ENCODE measurements around the gene PTPN14.

PTPN14 gene

GRCh38 chr1:214449371-214449770 is 102.0 kb downstream of the PTPN14 start:
- no peak for DNase-seq

DNA sequence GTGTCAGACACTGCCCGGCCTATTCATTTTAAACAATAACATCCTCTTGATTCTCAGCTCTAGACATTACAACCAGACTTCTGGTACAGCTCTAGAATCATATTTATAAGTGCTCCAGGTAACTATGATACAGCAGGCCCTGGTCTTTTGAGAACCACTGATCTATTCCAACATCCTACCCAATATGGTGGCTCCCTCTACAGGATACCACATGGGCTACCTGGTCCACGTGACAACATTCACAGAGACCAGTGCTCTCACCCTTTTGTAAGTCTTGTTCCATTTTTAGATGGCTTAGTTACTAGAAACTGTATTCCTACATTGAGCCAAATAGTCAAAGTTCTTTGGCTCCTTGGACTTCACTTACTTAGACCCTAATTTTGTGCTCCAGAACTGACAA is 102.9 kb downstream of the PTPN14 start:
- DNase-seq: no peak

- no peak for DNase-seq
These were observed 103.9 kb downstream of the PTPN14 start for GRCh38 chr1:214447557-214447871.

GRCh38 chr1:214446772-214447556 is 104.4 kb downstream of the PTPN14 start:
- no peak for DNase-seq

DNA sequence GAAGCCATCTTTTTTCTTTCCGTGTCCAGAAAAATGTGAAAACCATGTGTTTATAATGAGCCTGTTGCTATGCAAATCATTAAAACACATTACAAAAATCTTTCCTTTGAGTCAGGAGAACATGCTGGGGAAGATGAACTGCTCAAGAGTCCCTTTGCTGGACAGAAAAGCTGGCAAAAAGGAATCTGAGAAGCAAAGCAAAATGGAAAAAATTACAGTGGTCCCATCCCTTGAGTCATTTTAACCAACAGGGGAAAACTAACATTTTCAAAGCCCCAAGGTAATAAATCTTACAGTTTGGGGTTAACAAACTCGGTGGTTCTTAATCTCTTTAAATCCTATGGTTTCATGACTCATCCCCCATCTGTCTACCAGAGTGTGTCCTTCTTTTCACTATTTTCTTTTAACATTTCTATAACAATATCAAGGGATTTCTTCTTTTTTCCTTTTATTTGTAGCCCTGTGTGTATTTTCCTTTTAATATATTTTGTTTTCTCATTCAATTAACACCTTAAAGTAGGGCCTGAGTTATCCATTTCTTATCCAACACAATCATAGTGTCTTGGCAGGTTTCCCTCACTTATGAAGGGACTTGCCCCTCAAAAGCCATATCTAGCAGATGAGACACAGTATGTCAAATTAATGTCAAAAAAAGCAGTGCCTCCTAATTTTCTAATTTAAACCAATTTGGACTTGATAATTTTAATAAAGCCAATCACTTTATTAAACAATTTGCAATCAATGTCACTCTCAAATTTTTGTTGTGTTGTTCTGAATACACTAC is 105.4 kb downstream of the PTPN14 start:
- DNase-seq: no peak

- no peak for DNase-seq
These were observed 106.2 kb downstream of the PTPN14 start for GRCh38 chr1:214445199-214445598.

- no peak for DNase-seq
These were observed 107.0 kb downstream of the PTPN14 start for GRCh38 chr1:214444182-214444939.

DNA sequence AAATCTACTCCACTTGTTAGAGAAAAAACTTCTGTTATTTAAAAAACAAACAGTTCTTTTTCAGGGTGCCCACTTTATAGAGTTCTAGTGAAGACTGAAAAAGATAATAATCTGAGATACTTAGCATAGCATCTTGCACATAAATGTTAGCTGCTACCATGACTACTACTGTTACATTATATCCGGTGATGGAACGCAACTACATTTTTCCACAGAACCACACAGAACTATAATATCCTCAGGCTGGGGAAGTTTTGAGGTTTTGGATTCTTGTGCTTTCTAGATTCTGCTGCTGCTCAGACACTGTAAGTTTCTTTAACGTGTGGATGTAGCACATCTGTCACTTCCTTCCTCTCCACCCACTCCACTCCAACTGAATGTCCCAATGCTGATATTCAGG is 110.3 kb downstream of the PTPN14 start:
- DNase-seq: no peak

GRCh38 chr1:214440219-214440965 is 111.0 kb downstream of the PTPN14 start:
- DNase-seq: no peak

DNA sequence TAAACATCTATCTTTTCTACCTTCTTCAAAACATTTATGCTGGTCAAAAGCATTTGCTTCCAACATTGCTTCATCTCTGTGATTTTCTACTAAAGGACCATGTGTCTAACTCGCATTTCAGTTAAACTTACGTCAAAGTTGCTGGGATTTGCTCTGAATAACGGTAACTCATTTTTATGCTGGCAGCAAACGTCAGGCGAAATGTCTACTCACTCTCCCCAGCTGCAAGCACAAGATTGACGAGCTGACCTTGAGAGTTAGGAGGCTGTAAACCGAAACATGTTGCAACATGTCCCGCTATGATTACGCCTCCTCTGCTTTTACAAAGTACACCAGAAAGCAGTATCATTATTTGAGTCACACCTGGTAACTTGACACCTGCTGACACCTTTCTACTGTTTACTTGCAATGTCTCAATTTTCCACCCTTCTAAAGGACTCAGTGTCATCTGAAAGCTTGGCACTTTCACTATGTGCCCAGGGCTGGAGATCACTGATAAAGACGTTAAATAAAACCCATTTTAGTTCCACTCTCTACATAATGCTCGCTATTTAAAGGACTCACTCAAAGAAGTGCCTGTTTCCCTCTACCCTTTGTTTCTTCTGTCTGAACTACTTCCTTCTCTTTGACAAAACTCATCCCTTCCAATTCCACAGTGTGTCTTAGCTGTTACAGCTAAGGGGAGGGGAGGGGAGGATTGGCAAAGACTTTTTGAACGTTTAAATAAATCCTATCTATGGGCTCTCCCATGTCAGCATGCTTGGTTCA is 111.9 kb downstream of the PTPN14 start:
- DNase-seq: peak; percentile 70

- DNase-seq: no peak
These were observed 112.9 kb downstream of the PTPN14 start for GRCh38 chr1:214438530-214438929.

GRCh38 chr1:214438075-214438474 is 113.3 kb downstream of the PTPN14 start:
- no peak for DNase-seq

DNA sequence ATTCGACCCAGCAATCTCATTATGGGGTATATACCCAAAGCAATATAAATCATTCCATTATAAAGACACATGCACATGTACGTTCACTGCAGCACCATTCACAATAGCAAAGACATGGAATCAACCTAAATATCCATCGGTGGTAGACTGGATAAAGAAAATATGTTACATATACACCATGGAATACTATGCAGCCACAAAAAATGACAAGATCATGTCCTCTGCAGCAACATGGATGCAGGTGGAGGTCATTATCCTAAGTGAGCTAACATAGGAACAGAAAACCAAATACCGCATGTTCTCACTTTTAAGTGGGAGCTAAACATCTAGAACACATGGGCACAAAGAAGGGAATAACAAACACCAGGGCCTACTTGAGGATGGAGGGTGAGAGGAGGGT is 115.5 kb downstream of the PTPN14 start:
- DNase-seq: no peak

- DNase-seq: no peak
These were observed 119.2 kb downstream of the PTPN14 start for GRCh38 chr1:214432245-214432644.

- DNase-seq: no peak
These were observed 121.2 kb downstream of the PTPN14 start for GRCh38 chr1:214429951-214430770.

GRCh38 chr1:214427871-214428277 is 123.5 kb downstream of the PTPN14 start:
- DNase-seq: no peak

- no peak for DNase-seq
These were observed 125.0 kb downstream of the PTPN14 start for GRCh38 chr1:214426426-214426812.

DNA sequence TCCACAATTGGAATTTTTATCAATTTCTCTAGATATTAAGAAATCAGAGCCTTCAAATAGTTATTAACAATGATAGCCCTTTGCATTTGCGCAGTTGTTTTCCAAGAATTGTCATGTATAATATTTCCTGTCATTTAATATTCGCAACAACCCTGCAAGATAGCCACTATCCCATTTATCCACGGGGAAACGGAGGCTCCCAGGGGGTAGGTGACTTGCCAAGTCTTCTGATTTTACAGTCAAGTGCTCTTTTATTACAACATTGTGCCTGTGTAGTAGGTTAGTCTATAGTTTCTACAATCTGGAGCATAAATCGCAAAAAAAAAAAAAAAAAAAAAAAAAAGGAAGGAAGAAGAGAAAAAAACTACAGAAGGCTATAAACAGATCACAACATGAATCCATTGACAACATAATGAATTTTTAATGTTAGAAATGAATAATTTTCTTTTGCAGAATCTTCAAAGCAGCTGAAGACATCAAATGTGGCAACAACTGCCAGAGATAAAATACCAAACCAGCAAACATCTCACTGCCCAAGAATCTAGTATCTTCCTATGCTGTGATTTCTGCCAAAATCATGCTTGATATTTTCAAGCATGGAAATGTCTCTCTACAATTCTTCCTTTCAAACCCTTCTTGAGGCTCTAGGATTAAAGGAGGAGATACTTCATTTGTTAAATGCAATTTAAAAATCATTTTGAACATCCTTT is 125.5 kb downstream of the PTPN14 start:
- DNase-seq: no peak

- no peak for DNase-seq
These were observed 126.3 kb downstream of the PTPN14 start for GRCh38 chr1:214425101-214425500.

DNA sequence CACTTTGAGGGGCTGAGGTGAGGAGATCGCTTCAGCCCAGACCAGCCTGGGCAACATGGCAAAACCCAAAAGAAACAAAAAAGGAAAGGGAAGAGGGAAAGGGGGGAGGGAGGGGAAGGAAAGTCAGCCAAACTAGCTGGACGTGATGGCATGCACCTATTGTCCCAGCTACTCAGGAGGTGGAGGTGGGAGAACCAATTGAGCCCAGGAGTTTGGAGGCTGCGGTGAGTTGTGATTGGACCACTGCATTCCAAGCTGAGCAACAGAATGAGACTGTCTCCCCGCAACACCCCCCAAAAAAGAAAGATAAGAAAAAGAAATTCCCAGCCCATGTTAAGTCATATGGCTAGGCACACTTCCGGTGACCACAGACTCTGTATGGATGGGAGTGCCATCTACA is 128.4 kb downstream of the PTPN14 start:
- DNase-seq: no peak
